PC-9 (cell line): ENCODE data around the gene BFAR. TPM values are rescaled to one million over a fixed set of nuclear protein-coding genes. Genes with fewer than 3 reads are reported as not detected.

Experiments used
- BruUV-seq: library from RNA; stranded (reverse); fragments of 400-500 nt; replicated peaks from 2 replicates; lab custom pipeline; 2021; lab: Mats Ljungman, UMichigan
- CTCF ChIA-PET: fragments of 300-600 bp; sonication (Branson Sonifier 250); formaldehyde crosslinking; loops from one replicate; lab custom pipeline; 2022; ENCODE audit warnings: antibody characterized with exemption; lab: Charles Lee
- POLR2A ChIA-PET: fragments of 300-600 bp; sonication (Branson Sonifier 250); formaldehyde crosslinking; loops from one replicate; lab custom pipeline; 2022; ENCODE audit warnings: antibody characterized with exemption; ENCODE audit not compliant: unreplicated experiment; lab: Charles Lee
- DNase-seq, 2 experiments: peaks; one replicate each; pipeline versions ENCODE4 v3.0.0 to v3.0.0-alpha.2; 2015 to 2022; ENCODE audit warnings: mixed read lengths in 1 of 2
- H2AFZ ChIP-seq: fragments of 200-600 bp; sonication (generic); 2 replicates; pipeline ENCODE4 v1.8.1; 2017; ENCODE audit warnings: antibody characterized with exemption
- H3F3A ChIP-seq: fragments of 200-600 bp; sonication (generic); 2 replicates; pipeline ENCODE4 v1.8.1; 2017; ENCODE audit warnings: antibody characterized with exemption, mild to moderate bottlenecking, low read depth; ENCODE audit not compliant: insufficient read depth
- H3K27ac ChIP-seq: fragments of 200-600 bp; sonication (generic); 2 replicates; pipeline ENCODE4 v1.6.1; 2016; ENCODE audit warnings: mixed run types
- H3K27me3 ChIP-seq: fragments of 200-600 bp; sonication (generic); 2 replicates; pipeline ENCODE4 v1.6.1; 2016; ENCODE audit warnings: low read depth, mixed run types; ENCODE audit not compliant: insufficient read depth
- H3K36me3 ChIP-seq: fragments of 200-600 bp; sonication (generic); 2 replicates; pipeline ENCODE4 v1.6.1; 2016; ENCODE audit warnings: low read depth, mixed run types
- H3K4me1 ChIP-seq: fragments of 200-600 bp; sonication (generic); replicated peaks from 2 replicates; pipeline ENCODE4 v1.6.1; 2016; ENCODE audit warnings: mixed run types; ENCODE audit not compliant: insufficient read depth
- H3K4me2 ChIP-seq: fragments of 200-600 bp; sonication (generic); 2 replicates; pipeline ENCODE4 v1.6.1; 2017; ENCODE audit warnings: mixed run types
- H3K4me3 ChIP-seq: fragments of 200-600 bp; sonication (generic); 2 replicates; pipeline ENCODE4 v1.6.1; 2016; ENCODE audit warnings: mixed run types
- H3K79me2 ChIP-seq: fragments of 200-600 bp; sonication (generic); 2 replicates; pipeline ENCODE4 v1.6.1; 2017; ENCODE audit warnings: low read depth, mixed run types
- H3K9me2 ChIP-seq: fragments of 200-600 bp; sonication (generic); 2 replicates; pipeline ENCODE4 v1.8.1; 2017; ENCODE audit warnings: mild to moderate bottlenecking; ENCODE audit not compliant: insufficient read depth
- H3K9me3 ChIP-seq: fragments of 200-600 bp; sonication (generic); 2 replicates; pipeline ENCODE4 v1.8.1; 2016; ENCODE audit warnings: low read depth; ENCODE audit not compliant: insufficient read depth
- H4K20me1 ChIP-seq: fragments of 200-600 bp; sonication (generic); 2 replicates; pipeline ENCODE4 v1.8.1; 2017; ENCODE audit not compliant: insufficient read depth
- CTCF ChIP-seq: fragments of 200-600 bp; sonication (generic); conservative IDR thresholded peaks from 2 replicates; pipeline ENCODE4 v1.6.1; 2017; ENCODE audit warnings: mixed run types, antibody characterized with exemption, mild to moderate bottlenecking, moderate library complexity
- EZH2 ChIP-seq: fragments of 200-600 bp; sonication (generic); IDR thresholded peaks from 2 replicates; pipeline ENCODE4 v1.8.0; 2017; ENCODE audit warnings: antibody characterized with exemption, low read depth
- intact Hi-C: fragments of 100-400 bp; cut with micrococcal nuclease; formaldehyde crosslinking; loops from one replicate; pipeline ENCODE4 v1.10.0; 2022; ENCODE audit not compliant: unreplicated experiment
- total RNA-seq: library from RNA; stranded (reverse); gene quantifications from 2 replicates; pipeline ENCODE4 v1.2.3, GENCODE V29; 2021

Gene BFAR
- total RNA-seq, 1 experiment from 2014 or later: 97.9 TPM

GRCh38 chr16:14611660-14612059, 21.1 kb upstream of the BFAR start:
- CTCF ChIA-PET: interaction anchor here (0.6 kb wide), 1 partner anchor 18 kb away, joined by 4 read pairs; no protein-coding TSS in a partner anchor
- Histone ChIP-seq H3K27me3 (no peaks in the 10 kb centered on the region), H3K79me2 (no peaks in the 10 kb centered on the region), H3F3A (no peaks in the 10 kb centered on the region), H2AFZ (no peak overlapping the region), H3K9me3 (no peaks in the 10 kb centered on the region), H3K27ac (no peak overlapping the region), H3K9me2 (no peaks in the 10 kb centered on the region), H3K36me3 (peaks cover 26% of the 10 kb centered on the region), H4K20me1 (no peaks in the 10 kb centered on the region), H3K4me2 (no peak overlapping the region), H3K4me3 (no peak overlapping the region), H3K4me1 (no peaks in the 10 kb centered on the region)
- intact Hi-C loops: no loop called here
- no TSS peak for BruUV-seq
- TF ChIP-seq CTCF: no peak
- no peak for TF ChIP-seq EZH2
- DNase-seq: no peak
- POLR2A ChIA-PET: no interaction called here

DNA sequence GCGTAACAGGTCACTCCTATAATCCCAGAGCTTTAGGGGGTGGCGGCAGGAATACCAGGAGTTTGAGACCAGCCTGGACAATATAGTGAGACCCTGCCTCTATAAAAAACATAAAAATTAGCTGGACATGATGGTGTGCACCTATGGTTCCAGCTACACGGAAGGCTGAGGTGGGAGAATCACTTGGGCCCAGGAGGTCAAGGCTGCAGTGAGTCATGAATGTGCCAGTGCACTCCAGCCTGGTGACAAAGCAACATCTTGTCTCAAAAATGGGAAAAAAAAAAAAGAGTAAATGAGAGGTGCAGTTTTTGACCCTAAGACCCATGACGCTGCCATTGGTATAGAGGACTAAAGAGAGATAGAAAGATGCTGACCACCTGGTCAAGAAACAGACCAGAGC, 18.8 kb upstream of the BFAR start:
- no peaks in the 10 kb centered on the region for H3K79me2 ChIP-seq
- TF ChIP-seq EZH2 (no peak), CTCF (no peak)
- no peak overlapping the region for H3K4me2 ChIP-seq
- POLR2A ChIA-PET: interaction anchor here (0.7 kb wide), 1 partner anchor 313 kb away, joined by 19 read pairs; no protein-coding TSS in a partner anchor
- H3K36me3 ChIP-seq: peaks cover 8% of the 10 kb centered on the region; the same call in 1 of the 2 replicates
- H3K9me2 ChIP-seq: no peaks in the 10 kb centered on the region
- CTCF ChIA-PET: interaction anchor here (0.6 kb wide), 1 partner anchor 20 kb away, joined by 6 read pairs; no protein-coding TSS in a partner anchor
- DNase-seq: no peak
- H3K27ac ChIP-seq: no peak overlapping the region
- H2AFZ ChIP-seq: no peak overlapping the region
- H3K9me3 ChIP-seq: no peaks in the 10 kb centered on the region
- H3F3A ChIP-seq: no peaks in the 10 kb centered on the region
- no peak overlapping the region for H3K4me3 ChIP-seq
- H3K27me3 ChIP-seq: no peaks in the 10 kb centered on the region
- H4K20me1 ChIP-seq: no peaks in the 10 kb centered on the region
- H3K4me1 ChIP-seq: no peaks in the 10 kb centered on the region
- intact Hi-C loops: no loop called here
- no TSS peak for BruUV-seq

- no peak overlapping the region for H2AFZ ChIP-seq
- intact Hi-C loops: no loop called here
- no peak for DNase-seq
- no peaks in the 10 kb centered on the region for H3F3A ChIP-seq
- BruUV-seq: TSS peak; percentile 16
- H3K4me1 ChIP-seq: no peaks in the 10 kb centered on the region
- ChIA-PET CTCF (no interaction called here), POLR2A (interaction anchor here (0.6 kb wide), 1 partner anchor 18 kb away, joined by 7 read pairs; no protein-coding TSS in a partner anchor)
- peaks cover 4% of the 10 kb centered on the region; the same call in 1 of the 2 replicates for H3K36me3 ChIP-seq
- H3K9me3 ChIP-seq: no peaks in the 10 kb centered on the region
- no peaks in the 10 kb centered on the region for H3K27me3 ChIP-seq
- TF ChIP-seq CTCF (no peak), EZH2 (no peak)
- H3K4me3 ChIP-seq: no peak overlapping the region
- no peaks in the 10 kb centered on the region for H4K20me1 ChIP-seq
- H3K27ac ChIP-seq: no peak overlapping the region
- no peaks in the 10 kb centered on the region for H3K79me2 ChIP-seq
- H3K4me2 ChIP-seq: no peak overlapping the region
- no peaks in the 10 kb centered on the region for H3K9me2 ChIP-seq
These were observed 16.5 kb upstream of the BFAR start for GRCh38 chr16:14616280-14616679.
